ENCODE measurements around the gene MEI4. TPM values are rescaled to one million over a fixed set of nuclear protein-coding genes. Genes with fewer than 3 reads are reported as not detected.

The MEI4 gene
- total and polyA plus RNA-seq, 2 of the 8 experiments (the other 6 are each of a cell fraction or from before 2014, with no cell fraction given) = 0.05 to 0.24 TPM

GRCh38 chr6:77715588-77715987 lies 62.7 kb downstream of the MEI4 start:
- H2BK120ac ChIP-seq (replicated peaks; ENCODE audit: low read depth, low read length) = no peak overlapping the region
- no peak overlapping the region for H4K91ac ChIP-seq (replicated peaks; ENCODE audit: insufficient read length, low read length)
- DNase-seq (ENCODE audit: low read depth in 1 of 2, low spot score in 2 of 2) (no peak), FAIRE-seq (no peak)
- peaks cover 0 to 6% (median 0%) of the 10 kb centered on the region in 4 experiments; a peak in 1 of 7 replicates for H3K4me1 ChIP-seq (replicated peaks in 1 of 4; ENCODE audit: control insufficient read depth in 3 of 4, insufficient read depth in 4 of 4, low read length in 3 of 4)
- no peak overlapping the region for H3K9ac ChIP-seq (replicated peaks in 1 of 4; ENCODE audit: extremely low read depth in 1 of 4, low read depth in 3 of 4, low read length in 3 of 4)
- H2AK5ac ChIP-seq (ENCODE audit: low read depth, low read length) = no peak overlapping the region
- no peak overlapping the region for H2BK20ac ChIP-seq (ENCODE audit: low read length)
- no peak overlapping the region for H2BK12ac ChIP-seq (ENCODE audit: low read depth, low read length)
- no peaks in the 10 kb centered on the region for H3K79me2 ChIP-seq (ENCODE audit: control insufficient read depth in 1 of 2, insufficient read depth in 2 of 2, low read length in 2 of 2)
- H3K4me2 ChIP-seq (ENCODE audit: insufficient read depth in 1 of 2, low read depth in 2 of 2, low read length in 2 of 2) = no peak overlapping the region
- H3K36me3 ChIP-seq (ENCODE audit: control insufficient read depth in 2 of 4, insufficient read depth in 4 of 4, low read length in 3 of 4) = no peaks in the 10 kb centered on the region
- no peaks in the 10 kb centered on the region for H3K23me2 ChIP-seq (ENCODE audit: low read depth, low read length)
- no peak overlapping the region for H2BK5ac ChIP-seq (ENCODE audit: low read depth, low read length)
- H2BK15ac ChIP-seq (ENCODE audit: low read length) = no peak overlapping the region
- no peak overlapping the region for H4K8ac ChIP-seq (ENCODE audit: extremely low read depth, insufficient read depth, low read length)
- no peak overlapping the region for H3K56ac ChIP-seq (replicated peaks; ENCODE audit: insufficient read length, low read depth, low read length)
- H3K4ac ChIP-seq (replicated peaks; ENCODE audit: insufficient read length, low read depth, low read length) = no peak overlapping the region
- H3K23ac ChIP-seq (ENCODE audit: insufficient read length) = no peak overlapping the region
- no peak overlapping the region for H3K4me3 ChIP-seq (ENCODE audit: extremely low read depth in 1 of 4, insufficient read depth in 2 of 4, low read depth in 3 of 4, low read length in 4 of 4)
- no peak overlapping the region for H3K14ac ChIP-seq (ENCODE audit: insufficient read length)
- H4K20me1 ChIP-seq (replicated peaks in 1 of 2; ENCODE audit: control insufficient read depth in 1 of 2, insufficient read depth in 2 of 2, low read length in 2 of 2) = no peaks in the 10 kb centered on the region
- TF ChIP-seq TCF12 (IDR thresholded peaks at IDR 0.05; ENCODE audit: low read depth, low read length) (no peak), SAP30 (IDR thresholded peaks at IDR 0.05; ENCODE audit: insufficient read depth, insufficient replicate concordance, low read length) (no peak), CBX5 (IDR thresholded peaks at IDR 0.05; ENCODE audit: low read depth, low read length) (no peak), GABPA (IDR thresholded peaks at IDR 0.05; ENCODE audit: borderline replicate concordance, insufficient read depth, low read length) (no peak), TBP (IDR thresholded peaks at IDR 0.05; ENCODE audit: low read depth, low read length) (no peak), EGR1 (IDR thresholded peaks at IDR 0.05; ENCODE audit: borderline replicate concordance, low read depth, low read length) (no peak), BRCA1 (IDR thresholded peaks at IDR 0.05; ENCODE audit: low read depth, low read length) (no peak)
- H3K79me1 ChIP-seq (ENCODE audit: low read depth, low read length) = no peaks in the 10 kb centered on the region
- ChIA-PET POLR2A (ENCODE audit: partially characterized antibody) (interaction anchor here (1.0 kb wide), 1 partner anchor 12 kb away, joined by 3 read pairs; no protein-coding TSS in a partner anchor), CTCF (ENCODE audit: partially characterized antibody) (interaction anchor here (0.5 to 1.2 kb wide), 3 partner anchors 65 to 701 kb away, joined by 3 to 4 read pairs (median 3); no protein-coding TSS in a partner anchor)
- H3K27me3 ChIP-seq (replicated peaks in 1 of 4; ENCODE audit: control insufficient read depth in 3 of 4, extremely low read depth in 1 of 4, insufficient read depth in 3 of 4, low read length in 3 of 4) = no peaks in the 10 kb centered on the region
- no peak overlapping the region for H4K5ac ChIP-seq (ENCODE audit: insufficient read length, low read depth, low read length)
- 0 out of 2 replicates have a peak overlapping the region, but pooled peaks have one; percentile 38 for H3K18ac ChIP-seq (ENCODE audit: extremely low read depth, low read length)
- no peak overlapping the region for H3K27ac ChIP-seq (ENCODE audit: low read depth, low read length)
- WGBS, 2 experiments (ENCODE audit: extremely low coverage in 1 of 2, insufficient coverage in 1 of 2, insufficient read length in 1 of 2, insufficient replicate concordance in 2 of 2, low coverage in 1 of 2, low lambda C conversion rate in 2 of 2, missing lambda C conversion rate in 1 of 2) = 87% methylated on average over 6 of the region's 6 CpGs; no CpG with 5 or more reads in 1 of the 2 experiments
- no peaks in the 10 kb centered on the region for H3K9me3 ChIP-seq (ENCODE audit: insufficient read depth in 2 of 2, low read depth in 1 of 2, low read length in 1 of 2)
- no peak overlapping the region for H2AFZ ChIP-seq (ENCODE audit: low read length)

Data from H1 (cell line).